Esophagus squamous epithelium (tissue), 5 donors: ENCODE results near the gene XPNPEP1. TPM values are rescaled to one million over a fixed set of nuclear protein-coding genes. Genes with fewer than 3 reads are reported as not detected.
"Not testable (repeated sequence)": the region's sequence is repeated elsewhere in the genome, so short reads cannot be mapped to it uniquely, and the experiment has no call there.

Experiments
- DNase-seq: peaks from one replicate; lab custom pipeline; 2025; lab: John Stamatoyannopoulos, UW
- H3K27ac ChIP-seq, 4 donors: fragments of 200-600 bp; sonication (generic); one replicate each; pipeline ENCODE4 v1.5.1; 2016 to 2019; ENCODE audit warnings: mild to moderate bottlenecking in 1 of 4
- H3K27me3 ChIP-seq, 4 donors: fragments of 200-600 bp; sonication (generic); 1 replicate in 3 of 4; 2 replicates in 1 of 4; pipeline versions ENCODE4 v1.5.1 to v1.6.0; 2017 to 2021; ENCODE audit warnings: antibody characterized with exemption in 1 of 4
- H3K36me3 ChIP-seq, 3 donors: fragments of 200-600 bp; sonication (generic); one replicate each; pipeline ENCODE4 v1.5.1; 2016 to 2019
- H3K4me1 ChIP-seq, 3 donors: fragments of 200-600 bp; sonication (generic); one replicate each; pipeline ENCODE4 v1.5.1; 2017 to 2019
- H3K4me3 ChIP-seq, 4 donors: fragments of 200-600 bp; sonication (generic); 1 replicate in 3 of 4; 2 replicates in 1 of 4; pipeline ENCODE4 v1.5.1; 2016 to 2019; ENCODE audit warnings: mild to moderate bottlenecking in 2 of 4, moderate library complexity in 1 of 4
- H3K9me3 ChIP-seq, 3 donors: fragments of 200-600 bp; sonication (generic); one replicate each; pipeline ENCODE4 v1.5.1; 2016 to 2019
- POLR2A ChIP-seq, 4 donors: fragments of 450-650 bp; IDR thresholded peaks; one replicate each; pipeline ENCODE4 v1.6.1; 2017; ENCODE audit warnings: antibody characterized with exemption in 4 of 4, mild to moderate bottlenecking in 4 of 4, moderate library complexity in 3 of 4
- WGBS, 2 donors: methylation state at CpG; one replicate each; pipeline ENCODE4 v1.1.5; 2018; 5-methylcytosine and 5-hydroxymethylcytosine counted together
- intact Hi-C: fragments of 100-400 bp; cut with DNase I; formaldehyde crosslinking; loops from one replicate; pipeline ENCODE4 v1.15.0; 2022
- total RNA-seq, 4 donors: library from RNA; depleted of rRNA; stranded (reverse); fragments of >200 nt; gene quantifications; one replicate each; pipeline ENCODE4 v1.1.0, GENCODE V29; 2016
- TF ChIP-seq, protein P1 (sequence below), 6 experiments: fragments of 450-650 bp in 4 of 6; fragments of 200-600 bp in 2 of 6; sonication (generic) in 2 of 6; IDR thresholded peaks; one replicate each; pipeline ENCODE4 v1.5.1; 2016 to 2019; ENCODE audit warnings: antibody characterized with exemption in 6 of 6, mild to moderate bottlenecking in 4 of 6, moderate library complexity in 4 of 6
- donor health status: DM: yes; HTN: yes; CAD: no.

XPNPEP1 gene
- total RNA-seq, 4 donors from 2014 or later, result 39.0 to 79.3 (median 60.1) TPM

- no peaks in the 10 kb centered on the region for H3K36me3 ChIP-seq
- DNase-seq, result no peak
- no peaks in the 10 kb centered on the region for H3K9me3 ChIP-seq
- peak overlapping the region in 3 of 4 donors; percentile 75 to 96 (median 94) for H3K4me3 ChIP-seq
- no peaks in the 10 kb centered on the region for H3K27me3 ChIP-seq
- H3K4me1 ChIP-seq, result peaks cover 7 to 35% (median 9%) of the 10 kb centered on the region in 3 donors
- TF ChIP-seq, protein P1, sequence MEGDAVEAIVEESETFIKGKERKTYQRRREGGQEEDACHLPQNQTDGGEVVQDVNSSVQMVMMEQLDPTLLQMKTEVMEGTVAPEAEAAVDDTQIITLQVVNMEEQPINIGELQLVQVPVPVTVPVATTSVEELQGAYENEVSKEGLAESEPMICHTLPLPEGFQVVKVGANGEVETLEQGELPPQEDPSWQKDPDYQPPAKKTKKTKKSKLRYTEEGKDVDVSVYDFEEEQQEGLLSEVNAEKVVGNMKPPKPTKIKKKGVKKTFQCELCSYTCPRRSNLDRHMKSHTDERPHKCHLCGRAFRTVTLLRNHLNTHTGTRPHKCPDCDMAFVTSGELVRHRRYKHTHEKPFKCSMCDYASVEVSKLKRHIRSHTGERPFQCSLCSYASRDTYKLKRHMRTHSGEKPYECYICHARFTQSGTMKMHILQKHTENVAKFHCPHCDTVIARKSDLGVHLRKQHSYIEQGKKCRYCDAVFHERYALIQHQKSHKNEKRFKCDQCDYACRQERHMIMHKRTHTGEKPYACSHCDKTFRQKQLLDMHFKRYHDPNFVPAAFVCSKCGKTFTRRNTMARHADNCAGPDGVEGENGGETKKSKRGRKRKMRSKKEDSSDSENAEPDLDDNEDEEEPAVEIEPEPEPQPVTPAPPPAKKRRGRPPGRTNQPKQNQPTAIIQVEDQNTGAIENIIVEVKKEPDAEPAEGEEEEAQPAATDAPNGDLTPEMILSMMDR (IDR thresholded peaks at IDR 0.05), result no peak
- TF ChIP-seq POLR2A (IDR thresholded peaks at IDR 0.05), result no peak
- 90% methylated on average over 7 of the region's 7 CpGs for WGBS, 2 donors
- peak overlapping the region; percentile 82 to 98 (median 93) for H3K27ac ChIP-seq
- intact Hi-C loops, result no loop called here
Observed at GRCh38 chr10:109924087-109924486, 776 bp upstream of the XPNPEP1 start.

GRCh38 chr10:109922358-109922975 lies 844 bp downstream of the XPNPEP1 start:
- TF ChIP-seq, protein P1 (IDR thresholded peaks at IDR 0.05), result no peak
- TF ChIP-seq POLR2A (IDR thresholded peaks at IDR 0.05), result no peak
- no peak for DNase-seq
- intact Hi-C loops, result no loop called here
- peaks cover 7 to 35% (median 9%) of the 10 kb centered on the region in 3 donors for H3K4me1 ChIP-seq
- H3K36me3 ChIP-seq, result no peaks in the 10 kb centered on the region
- H3K9me3 ChIP-seq, result no peaks in the 10 kb centered on the region
- peak overlapping the region; percentile 64 to 96 (median 84) for H3K4me3 ChIP-seq
- 9 to 17% methylated on average over 6 of the region's 7 CpGs for WGBS, 2 donors
- no peaks in the 10 kb centered on the region for H3K27me3 ChIP-seq
- peak overlapping the region; percentile 89 to 98 (median 93) for H3K27ac ChIP-seq

DNA sequence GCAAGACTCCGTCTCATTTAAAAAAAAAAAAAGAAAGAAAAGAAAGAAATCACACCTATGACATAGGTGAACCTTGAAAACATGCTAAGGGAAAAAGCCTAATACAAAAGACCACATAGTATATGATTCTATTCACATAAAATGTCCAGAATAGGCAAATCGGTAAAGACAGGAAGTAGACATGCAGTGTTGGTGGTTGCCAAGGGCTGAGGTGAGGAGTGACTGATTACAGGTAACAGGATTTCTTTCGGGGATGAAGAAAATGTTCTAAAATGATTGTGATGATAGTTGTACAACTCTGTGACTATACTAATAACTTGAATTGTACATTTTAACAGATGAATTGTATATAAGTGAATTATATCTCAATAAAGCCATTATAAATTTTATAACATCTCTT lies 3.3 kb downstream of the XPNPEP1 start:
- Histone ChIP-seq H3K4me3 (no peak overlapping the region), H3K9me3 (no peaks in the 10 kb centered on the region), H3K27ac (no peak overlapping the region), H3K4me1 (peaks cover 7 to 48% (median 9%) of the 10 kb centered on the region in 3 donors), H3K36me3 (no peaks in the 10 kb centered on the region), H3K27me3 (no peaks in the 10 kb centered on the region)
- intact Hi-C loops, result no loop called here
- no peak for DNase-seq
- WGBS, 2 donors, result 84 to 88% methylated on average over 3 of the region's 3 CpGs
- TF ChIP-seq, protein P1 (IDR thresholded peaks at IDR 0.05), result no peak
- TF ChIP-seq POLR2A (IDR thresholded peaks at IDR 0.05), result no peak

- Histone ChIP-seq H3K9me3 (no peaks in the 10 kb centered on the region), H3K4me1 (peaks cover 7 to 56% (median 9%) of the 10 kb centered on the region in 3 donors), H3K36me3 (no peaks in the 10 kb centered on the region), H3K27me3 (no peaks in the 10 kb centered on the region), H3K4me3 (no peak overlapping the region), H3K27ac (no peak overlapping the region)
- intact Hi-C loops, result no loop called here
- DNase-seq, result no peak
- WGBS, 2 donors, result 77 to 82% methylated on average over 2 of the region's 2 CpGs
- TF ChIP-seq, protein P1 (IDR thresholded peaks at IDR 0.05), result no peak
- no peak for TF ChIP-seq POLR2A (IDR thresholded peaks at IDR 0.05)
Observed at GRCh38 chr10:109919220-109919619, 4.1 kb downstream of the XPNPEP1 start.

DNA sequence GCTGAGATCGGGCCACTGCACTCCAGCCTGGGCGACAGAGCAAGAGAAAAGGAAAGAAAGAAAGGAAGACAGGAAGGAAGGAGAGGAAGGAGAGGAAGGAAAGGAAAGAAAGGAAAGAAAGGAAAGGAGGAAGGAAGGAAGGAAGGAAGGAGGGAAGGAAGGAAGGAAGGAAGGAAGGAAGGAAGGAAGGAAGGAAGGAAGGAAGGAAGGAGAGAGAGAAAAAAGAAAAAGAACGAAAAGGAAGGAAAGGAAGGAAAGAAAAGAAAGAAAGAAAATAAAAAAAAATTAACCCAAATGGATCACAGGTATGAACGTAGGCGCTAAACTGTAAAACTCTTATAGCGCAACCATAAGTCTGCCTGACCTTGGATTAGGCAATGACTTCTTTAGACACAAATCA lies 4.6 kb downstream of the XPNPEP1 start:
- intact Hi-C loops, H3K27ac ChIP-seq, H3K9me3 ChIP-seq, H3K36me3 ChIP-seq, H3K4me3 ChIP-seq, H3K27me3 ChIP-seq, DNase-seq: not testable (repeated sequence)
- WGBS, 2 donors, result 86 to 88% methylated on average over 6 of the region's 6 CpGs
- peaks cover 9 to 58% (median 9%) of the 10 kb centered on the region in 3 donors for H3K4me1 ChIP-seq
